ENCODE results near the gene SNRPA.

DNA sequence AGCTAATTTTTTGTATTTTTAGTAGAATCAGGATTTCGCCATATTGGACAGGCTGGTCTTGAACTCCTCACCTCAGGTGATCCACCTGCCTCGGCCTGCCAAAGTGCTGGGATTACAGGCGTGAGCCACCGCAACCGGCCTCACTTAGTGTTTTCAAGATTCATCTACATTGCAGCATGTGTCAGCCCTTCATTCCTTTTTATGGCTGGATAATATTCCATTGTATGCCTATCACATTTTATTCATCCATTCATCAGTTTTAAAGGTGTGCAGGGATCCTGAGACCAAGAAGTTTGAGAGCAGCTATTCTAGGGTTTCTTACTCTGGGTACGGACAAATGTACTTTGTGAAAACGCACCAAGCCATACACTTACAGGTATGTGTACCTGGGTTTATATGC lies 43.4 kb upstream of the SNRPA start:
- no peak for TF ChIP-seq POLR2A (IDR thresholded peaks at IDR 0.05)
- TF ChIP-seq CTCF (IDR thresholded peaks at IDR 0.05) = no peak
- no peak for TF ChIP-seq POLR2AphosphoS5 (IDR thresholded peaks at IDR 0.05)

Measured in breast epithelium (tissue), 3 donors.